ENCODE results near the gene AIFM1.

- TF ChIP-seq CTCF (IDR thresholded peaks at IDR 0.05) (no peak), POLR2AphosphoS5 (IDR thresholded peaks at IDR 0.05; ENCODE audit: low read depth, low read length) (no peak), YY1 (IDR thresholded peaks at IDR 0.05; ENCODE audit: low read depth) (no peak), NRF1 (IDR thresholded peaks at IDR 0.05; ENCODE audit: low read depth, low read length) (no peak), REST (IDR thresholded peaks at IDR 0.05; ENCODE audit: low read depth, low read length) (no peak), FOXJ3 (CRISPR knock-in tag; IDR thresholded peaks at IDR 0.05) (no peak), TAF1 (IDR thresholded peaks at IDR 0.05; ENCODE audit: borderline replicate concordance, low read depth, low read length) (no peak), TEAD4 (IDR thresholded peaks at IDR 0.05; ENCODE audit: borderline replicate concordance, insufficient read depth) (no peak), FOXM1 (IDR thresholded peaks at IDR 0.05; ENCODE audit: low read depth) (no peak), RFX5 (IDR thresholded peaks at IDR 0.05; ENCODE audit: low read length) (no peak), RXRA (IDR thresholded peaks at IDR 0.05; ENCODE audit: borderline replicate concordance, low read depth) (no peak), MXI1 (IDR thresholded peaks at IDR 0.05; ENCODE audit: low read depth, low read length) (no peak)
- TF ChIP-seq, protein P1, sequence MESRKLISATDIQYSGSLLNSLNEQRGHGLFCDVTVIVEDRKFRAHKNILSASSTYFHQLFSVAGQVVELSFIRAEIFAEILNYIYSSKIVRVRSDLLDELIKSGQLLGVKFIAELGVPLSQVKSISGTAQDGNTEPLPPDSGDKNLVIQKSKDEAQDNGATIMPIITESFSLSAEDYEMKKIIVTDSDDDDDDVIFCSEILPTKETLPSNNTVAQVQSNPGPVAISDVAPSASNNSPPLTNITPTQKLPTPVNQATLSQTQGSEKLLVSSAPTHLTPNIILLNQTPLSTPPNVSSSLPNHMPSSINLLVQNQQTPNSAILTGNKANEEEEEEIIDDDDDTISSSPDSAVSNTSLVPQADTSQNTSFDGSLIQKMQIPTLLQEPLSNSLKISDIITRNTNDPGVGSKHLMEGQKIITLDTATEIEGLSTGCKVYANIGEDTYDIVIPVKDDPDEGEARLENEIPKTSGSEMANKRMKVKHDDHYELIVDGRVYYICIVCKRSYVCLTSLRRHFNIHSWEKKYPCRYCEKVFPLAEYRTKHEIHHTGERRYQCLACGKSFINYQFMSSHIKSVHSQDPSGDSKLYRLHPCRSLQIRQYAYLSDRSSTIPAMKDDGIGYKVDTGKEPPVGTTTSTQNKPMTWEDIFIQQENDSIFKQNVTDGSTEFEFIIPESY (IDR thresholded peaks at IDR 0.05; ENCODE audit: borderline replicate concordance, low read depth) = no peak
Observed at GRCh38 chrX:130080791-130081367, 84.8 kb downstream of the AIFM1 start.
